ENCODE data around the gene IFNAR1. TPM values are rescaled to one million over a fixed set of nuclear protein-coding genes. Genes with fewer than 3 reads are reported as not detected.

Gene IFNAR1
- total RNA-seq, 1 experiment from 2014 or later: 20.5 TPM

GRCh38 chr21:33360881-33361602 is 36.3 kb downstream of the IFNAR1 start (continued):
- no peak for TF ChIP-seq REST (IDR thresholded peaks at IDR 0.05; ENCODE audit: low read depth)
- no peak for TF ChIP-seq MAX (IDR thresholded peaks at IDR 0.05)
- peak; percentile 46 for TF ChIP-seq RAD21 (IDR thresholded peaks at IDR 0.05; ENCODE audit: low read depth)

- Histone ChIP-seq H3K27me3 (ENCODE audit: insufficient read depth, low read length) (no peaks in the 10 kb centered on the region), H2AFZ (ENCODE audit: low read depth, low read length, poor library complexity, severe bottlenecking) (no peak overlapping the region), H3K4me2 (ENCODE audit: low read length) (peak overlapping the region; percentile 27), H3K9me3 (ENCODE audit: control insufficient read depth in 1 of 2, insufficient read depth in 1 of 2, low read depth in 1 of 2, low read length in 2 of 2) (peaks cover 6 to 7% of the 10 kb centered on the region in 2 experiments; a peak in 2 of 4 replicates), H3K4me1 (ENCODE audit: control insufficient read depth in 1 of 2, insufficient read depth in 2 of 2, low read length in 2 of 2) (peaks cover 10 to 15% of the 10 kb centered on the region in 2 experiments), H3K27ac (ENCODE audit: low read depth, low read length) (no peak overlapping the region), H3K36me3 (ENCODE audit: control insufficient read depth in 1 of 2, insufficient read depth in 2 of 2, low read length in 2 of 2) (no peaks in the 10 kb centered on the region), H4K20me1 (ENCODE audit: insufficient read depth) (no peaks in the 10 kb centered on the region), H3K4me3 (replicated peaks in 1 of 2; ENCODE audit: low read depth in 1 of 2, low read length in 2 of 2) (no peak overlapping the region), H3K79me2 (ENCODE audit: insufficient read depth, low read length) (no peaks in the 10 kb centered on the region), H3K9ac (ENCODE audit: low read length) (no peak overlapping the region), H3K9me2 (ENCODE audit: insufficient read depth) (no peaks in the 10 kb centered on the region)
- no TSS peak for BruUV-seq (replicated peaks)
- ChIA-PET CTCF (interaction anchor here (0.7 to 3.8 kb wide), 19 partner anchors 11 to 212 kb away, joined by 3 to 20 read pairs (median 4); partner anchors contain the start of gene IFNAR1), RAD21 (ENCODE audit: low non-redundant PET in 1 of 2, low total read pairs in 2 of 2, uncharacterized antibody in 2 of 2, unreplicated experiment in 2 of 2) (interaction anchor here in 1 of 2 experiments (0.7 kb wide), 1 partner anchor 105 kb away, joined by 3 read pairs; no protein-coding TSS in a partner anchor), POLR2A (interaction anchor here (0.7 to 1.1 kb wide), 2 partner anchors 18 to 19 kb away, joined by 3 to 4 read pairs; no protein-coding TSS in a partner anchor)
- TF ChIP-seq EGR1 (IDR thresholded peaks at IDR 0.05; ENCODE audit: low read depth) (no peak), ELF1 (IDR thresholded peaks at IDR 0.05; ENCODE audit: borderline replicate concordance, low read depth) (no peak), CEBPB (IDR thresholded peaks at IDR 0.05; ENCODE audit: low read depth) (no peak), ZNF274 (IDR thresholded peaks at IDR 0.05; ENCODE audit: low read depth, low read length) (no peak), ZBTB33 (IDR thresholded peaks at IDR 0.05; ENCODE audit: extremely low read depth, insufficient replicate concordance, low read length) (no peak), SP1 (IDR thresholded peaks at IDR 0.05; ENCODE audit: low read depth) (no peak), POLR2A (IDR thresholded peaks at IDR 0.05; ENCODE audit: borderline replicate concordance, extremely low read depth, insufficient read depth, insufficient read length) (no peak), MAX (IDR thresholded peaks at IDR 0.05) (no peak), TCF7L2 (IDR thresholded peaks at IDR 0.05; ENCODE audit: borderline replicate concordance, extremely low read depth, insufficient read depth, insufficient read length) (no peak), YY1 (IDR thresholded peaks at IDR 0.05; ENCODE audit: extremely low read depth, insufficient replicate concordance, low read depth, low read length) (no peak), JUND (IDR thresholded peaks at IDR 0.05) (no peak)
- DNase-seq (ENCODE audit: low read depth, low spot score) (no peak), ATAC-seq (no peak)
- intact Hi-C loops (cut with micrococcal nuclease): no loop called here
Measured at GRCh38 chr21:33362044-33362555, 37.3 kb downstream of the IFNAR1 start.
